Upper lobe of left lung (tissue), 4 donors: ENCODE data around the gene PLXNA3.

Experiments used
- EP300 ChIP-seq, 4 donors: sonication (generic); formaldehyde crosslinking; IDR thresholded peaks; one replicate each; pipeline ENCODE4 v1.5.1; 2017; ENCODE audit warnings: antibody characterized with exemption in 4 of 4, control low read depth in 2 of 4
- POLR2A ChIP-seq, 4 donors: fragments of 450-650 bp; IDR thresholded peaks; one replicate each; pipeline ENCODE4 v1.5.1; 2016 to 2017; ENCODE audit warnings: antibody characterized with exemption in 4 of 4, mild to moderate bottlenecking in 2 of 4
- POLR2AphosphoS5 ChIP-seq, 2 donors: sonication (generic); formaldehyde crosslinking; IDR thresholded peaks; one replicate each; pipeline ENCODE4 v1.5.1; 2017; ENCODE audit warnings: antibody characterized with exemption in 2 of 2
- TF ChIP-seq, protein P1 (sequence below), 6 experiments: fragments of 450-650 bp in 4 of 6; fragments of 200-600 bp in 2 of 6; sonication (generic) in 2 of 6; IDR thresholded peaks; one replicate each; pipeline ENCODE4 v1.5.1; 2016 to 2019; ENCODE audit warnings: antibody characterized with exemption in 6 of 6

GRCh38 chrX:154439841-154440240 lies 18.2 kb upstream of the PLXNA3 start:
- TF ChIP-seq, protein P1, sequence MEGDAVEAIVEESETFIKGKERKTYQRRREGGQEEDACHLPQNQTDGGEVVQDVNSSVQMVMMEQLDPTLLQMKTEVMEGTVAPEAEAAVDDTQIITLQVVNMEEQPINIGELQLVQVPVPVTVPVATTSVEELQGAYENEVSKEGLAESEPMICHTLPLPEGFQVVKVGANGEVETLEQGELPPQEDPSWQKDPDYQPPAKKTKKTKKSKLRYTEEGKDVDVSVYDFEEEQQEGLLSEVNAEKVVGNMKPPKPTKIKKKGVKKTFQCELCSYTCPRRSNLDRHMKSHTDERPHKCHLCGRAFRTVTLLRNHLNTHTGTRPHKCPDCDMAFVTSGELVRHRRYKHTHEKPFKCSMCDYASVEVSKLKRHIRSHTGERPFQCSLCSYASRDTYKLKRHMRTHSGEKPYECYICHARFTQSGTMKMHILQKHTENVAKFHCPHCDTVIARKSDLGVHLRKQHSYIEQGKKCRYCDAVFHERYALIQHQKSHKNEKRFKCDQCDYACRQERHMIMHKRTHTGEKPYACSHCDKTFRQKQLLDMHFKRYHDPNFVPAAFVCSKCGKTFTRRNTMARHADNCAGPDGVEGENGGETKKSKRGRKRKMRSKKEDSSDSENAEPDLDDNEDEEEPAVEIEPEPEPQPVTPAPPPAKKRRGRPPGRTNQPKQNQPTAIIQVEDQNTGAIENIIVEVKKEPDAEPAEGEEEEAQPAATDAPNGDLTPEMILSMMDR (IDR thresholded peaks at IDR 0.05): no peak
- TF ChIP-seq EP300 (IDR thresholded peaks at IDR 0.05) (no peak), POLR2A (IDR thresholded peaks at IDR 0.05) (no peak), POLR2AphosphoS5 (IDR thresholded peaks at IDR 0.05) (no peak)
